HG02981 (cell line): ENCODE data around the gene EMC9.

Experiments used
- ATAC-seq: cut with Tn5 transposase; IDR thresholded peaks from one replicate; pipeline ENCODE4 v1.9.1; 2021; ENCODE audit warnings: mild to moderate bottlenecking, moderate library complexity; ENCODE audit not compliant: unreplicated experiment

The EMC9 gene

GRCh38 chr14:24177041-24177825 lies 35.8 kb upstream of the EMC9 start:
- ATAC-seq: no peak

GRCh38 chr14:24176599-24176998 lies 35.2 kb upstream of the EMC9 start:
- ATAC-seq: no peak

- no peak for ATAC-seq
Measured at GRCh38 chr14:24172871-24173281, 31.5 kb upstream of the EMC9 start.

GRCh38 chr14:24172261-24172860 lies 31.0 kb upstream of the EMC9 start:
- no peak for ATAC-seq

GRCh38 chr14:24171422-24172260 lies 30.2 kb upstream of the EMC9 start, which contains the start of gene REC8:
TSS of gene REC8 (plus strand) at chr14:24172080. CDS start at chr14:24172553, 473 bp downstream.
- ATAC-seq: peak; percentile 81

GRCh38 chr14:24167469-24168114 lies 26.2 kb upstream of the EMC9 start:
- no peak for ATAC-seq

- no peak for ATAC-seq
Measured at GRCh38 chr14:24165785-24166184, 24.4 kb upstream of the EMC9 start.

GRCh38 chr14:24164518-24164991 lies 23.2 kb upstream of the EMC9 start:
- no peak for ATAC-seq

- ATAC-seq: no peak
Measured at GRCh38 chr14:24162093-24162492, 20.7 kb upstream of the EMC9 start.

GRCh38 chr14:24160850-24161804 lies 19.7 kb upstream of the EMC9 start, which contains the start of gene IRF9:
TSS of gene IRF9 (plus strand) at chr14:24161265. CDS start at chr14:24162145, 880 bp downstream.
- ATAC-seq: peak; percentile 76

GRCh38 chr14:24160499-24160849 lies 19.1 kb upstream of the EMC9 start:
- ATAC-seq: no peak

GRCh38 chr14:24159777-24160498 lies 18.5 kb upstream of the EMC9 start:
- no peak for ATAC-seq

GRCh38 chr14:24157331-24157730 lies 15.9 kb upstream of the EMC9 start:
- no peak for ATAC-seq

- ATAC-seq: no peak
Measured at GRCh38 chr14:24156840-24157239, 15.4 kb upstream of the EMC9 start.

GRCh38 chr14:24155100-24155499 lies 13.7 kb upstream of the EMC9 start:
- no peak for ATAC-seq

GRCh38 chr14:24151404-24152080 lies 10.2 kb upstream of the EMC9 start:
- no peak for ATAC-seq

- ATAC-seq: no peak
Measured at GRCh38 chr14:24150993-24151392, 9.6 kb upstream of the EMC9 start.

- no peak for ATAC-seq
Measured at GRCh38 chr14:24150567-24150966, 9.2 kb upstream of the EMC9 start.

- ATAC-seq: no peak
Measured at GRCh38 chr14:24150061-24150460, 8.7 kb upstream of the EMC9 start.
